ENCODE data around the gene ATP6V0A1. TPM values are rescaled to one million over a fixed set of nuclear protein-coding genes. Genes with fewer than 3 reads are reported as not detected.
A peak's percentile ranks its signal among the peaks of the same experiment; 100 is the strongest.
"Not testable (repeated sequence)": the region's sequence is repeated elsewhere in the genome, so short reads cannot be mapped to it uniquely, and the experiment has no call there.

The ATP6V0A1 gene
- total RNA-seq, 1 experiment from 2014 or later, result 21.0 TPM

DNA sequence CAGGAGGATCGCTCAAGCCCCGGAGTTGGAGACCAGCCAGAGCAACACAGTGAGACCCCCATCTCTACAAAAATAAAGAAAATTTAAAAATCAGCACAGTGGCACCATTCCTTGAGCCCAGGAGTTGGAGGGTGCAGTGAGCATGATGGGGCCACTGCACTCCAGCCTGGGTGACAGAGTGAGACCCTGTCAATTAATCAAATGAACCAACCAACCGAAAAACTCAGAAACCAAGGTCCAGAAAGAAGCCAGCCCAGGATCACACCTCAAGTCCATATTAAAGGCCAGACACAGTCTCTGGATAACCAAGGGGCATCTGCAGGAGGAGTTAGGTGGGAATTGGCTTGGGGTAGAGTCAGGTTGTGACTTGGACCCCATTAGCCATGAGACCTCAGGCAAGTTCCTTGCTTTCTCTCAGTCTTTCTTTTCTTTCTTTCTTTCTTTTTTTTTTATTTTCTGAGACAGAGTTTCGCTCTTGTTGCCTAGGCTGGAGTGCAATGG lies 96.5 kb downstream of the ATP6V0A1 start:
- Histone ChIP-seq H3K27me3 (ENCODE audit: control insufficient read depth, insufficient read depth, low read length) (no peaks in the 10 kb centered on the region), H3K4me3 (ENCODE audit: insufficient read depth, low read depth, low read length) (peak overlapping the region; percentile 94), H3K36me3 (replicated peaks; ENCODE audit: control insufficient read depth, insufficient read depth, low read length) (no peaks in the 10 kb centered on the region)
- peak; percentile 36 for DNase-seq

GRCh38 chr17:42555961-42556617 lies 97.4 kb downstream of the ATP6V0A1 start:
- DNase-seq, result peak; percentile 65
- not testable (repeated sequence) for H3K4me3 ChIP-seq (ENCODE audit: insufficient read depth, low read depth, low read length); H3K27me3 ChIP-seq (ENCODE audit: control insufficient read depth, insufficient read depth, low read length); H3K36me3 ChIP-seq (replicated peaks; ENCODE audit: control insufficient read depth, insufficient read depth, low read length)

DNA sequence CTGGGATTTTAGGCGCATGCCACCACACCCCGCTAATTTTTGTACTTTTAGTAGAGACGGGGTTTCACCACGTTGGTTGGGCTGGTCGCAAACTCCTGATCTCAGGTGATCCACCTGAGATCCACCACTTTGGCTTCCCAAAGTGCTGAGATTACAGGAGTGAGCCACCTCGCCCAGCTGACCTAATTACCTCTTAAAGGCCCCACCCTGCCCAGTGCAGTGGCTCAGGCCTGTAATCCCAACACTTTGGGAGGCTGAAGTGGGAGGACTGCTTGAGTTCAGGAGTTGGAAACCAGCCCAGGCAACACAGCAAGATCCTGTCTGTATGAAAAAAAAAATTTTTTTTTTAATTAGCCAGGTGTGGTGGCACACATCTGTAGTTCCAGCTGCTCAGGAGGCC lies 100.4 kb downstream of the ATP6V0A1 start:
- no peaks in the 10 kb centered on the region for H3K27me3 ChIP-seq (ENCODE audit: control insufficient read depth, insufficient read depth, low read length)
- no peak overlapping the region for H3K4me3 ChIP-seq (ENCODE audit: insufficient read depth, low read depth, low read length)
- DNase-seq, result no peak
- H3K36me3 ChIP-seq (replicated peaks; ENCODE audit: control insufficient read depth, insufficient read depth, low read length), result peaks cover 2% of the 10 kb centered on the region

- Histone ChIP-seq H3K4me3 (ENCODE audit: insufficient read depth, low read depth, low read length) (no peak overlapping the region), H3K27me3 (ENCODE audit: control insufficient read depth, insufficient read depth, low read length) (no peaks in the 10 kb centered on the region), H3K36me3 (replicated peaks; ENCODE audit: control insufficient read depth, insufficient read depth, low read length) (peaks cover 12% of the 10 kb centered on the region)
- DNase-seq, result no peak
Observed at GRCh38 chr17:42560246-42560645, 101.6 kb downstream of the ATP6V0A1 start.

- Histone ChIP-seq H3K36me3 (replicated peaks; ENCODE audit: control insufficient read depth, insufficient read depth, low read length) (peaks cover 16% of the 10 kb centered on the region), H3K4me3 (ENCODE audit: insufficient read depth, low read depth, low read length) (peak within 1 kb of the TSS; percentile 92), H3K27me3 (ENCODE audit: control insufficient read depth, insufficient read depth, low read length) (no peaks in the 10 kb centered on the region)
- DNase-seq, result peak; percentile 98
Observed at GRCh38 chr17:42561897-42562387, 103.3 kb downstream of the ATP6V0A1 start, which contains the start of gene COASY. Gene COASY, plus strand, starts transcription at chr17:42562148. Its CDS starts 475 bp downstream, at chr17:42562623.

DNA sequence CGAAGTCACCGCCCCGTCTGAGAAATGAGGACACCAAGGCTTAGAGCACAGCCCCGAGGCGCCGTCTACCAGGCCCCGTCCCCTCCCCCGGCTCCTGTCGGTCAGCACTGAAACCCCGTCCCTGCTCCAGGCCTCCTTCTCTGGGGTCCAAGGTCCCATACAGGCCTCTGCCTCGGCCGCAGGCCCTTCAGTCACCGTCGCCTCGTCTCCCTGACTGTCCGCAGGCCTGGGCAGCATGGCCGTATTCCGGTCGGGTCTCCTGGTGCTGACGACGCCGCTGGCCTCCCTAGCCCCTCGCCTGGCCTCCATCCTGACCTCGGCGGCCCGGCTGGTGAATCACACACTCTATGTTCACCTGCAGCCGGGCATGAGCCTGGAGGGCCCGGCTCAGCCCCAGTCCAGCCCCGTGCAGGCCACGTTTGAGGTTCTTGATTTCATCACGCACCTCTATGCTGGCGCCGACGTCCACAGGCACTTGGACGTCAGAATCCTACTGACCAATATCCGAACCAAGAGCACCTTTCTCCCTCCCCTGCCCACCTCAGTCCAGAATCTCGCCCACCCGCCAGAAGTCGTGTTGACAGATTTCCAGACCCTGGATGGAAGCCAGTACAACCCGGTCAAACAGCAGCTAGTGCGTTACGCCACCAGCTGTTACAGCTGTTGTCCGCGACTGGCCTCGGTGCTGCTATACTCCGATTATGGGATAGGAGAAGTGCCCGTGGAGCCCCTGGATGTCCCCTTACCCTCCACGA lies 103.9 kb downstream of the ATP6V0A1 start:
- Histone ChIP-seq H3K4me3 (ENCODE audit: insufficient read depth, low read depth, low read length) (peak overlapping the region; percentile 92), H3K27me3 (ENCODE audit: control insufficient read depth, insufficient read depth, low read length) (no peaks in the 10 kb centered on the region), H3K36me3 (replicated peaks; ENCODE audit: control insufficient read depth, insufficient read depth, low read length) (peaks cover 16% of the 10 kb centered on the region)
- peak; percentile 79 for DNase-seq

DNA sequence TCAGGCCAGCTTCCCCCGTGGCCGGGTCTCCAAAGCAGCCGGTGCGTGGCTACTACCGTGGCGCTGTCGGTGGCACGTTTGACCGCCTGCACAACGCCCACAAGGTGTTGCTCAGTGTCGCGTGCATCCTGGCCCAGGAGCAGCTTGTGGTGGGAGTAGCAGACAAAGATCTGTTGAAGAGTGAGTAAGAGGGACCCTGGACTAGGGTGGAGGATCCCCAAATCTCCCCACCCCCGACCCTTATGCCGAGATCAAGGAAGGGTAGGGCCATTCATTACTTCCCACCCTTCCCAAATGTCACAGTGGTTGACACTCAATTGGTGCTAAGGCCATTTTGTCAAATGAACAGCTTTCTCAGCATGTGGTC lies 104.4 kb downstream of the ATP6V0A1 start:
- Histone ChIP-seq H3K4me3 (ENCODE audit: insufficient read depth, low read depth, low read length) (peak overlapping the region; percentile 92), H3K36me3 (replicated peaks; ENCODE audit: control insufficient read depth, insufficient read depth, low read length) (peaks cover 16% of the 10 kb centered on the region), H3K27me3 (ENCODE audit: control insufficient read depth, insufficient read depth, low read length) (no peaks in the 10 kb centered on the region)
- no peak for DNase-seq

- Histone ChIP-seq H3K27me3 (ENCODE audit: control insufficient read depth, insufficient read depth, low read length) (no peaks in the 10 kb centered on the region), H3K4me3 (ENCODE audit: insufficient read depth, low read depth, low read length) (no peak overlapping the region), H3K36me3 (replicated peaks; ENCODE audit: control insufficient read depth, insufficient read depth, low read length) (peaks cover 17% of the 10 kb centered on the region)
- DNase-seq, result peak; percentile 15
Observed at GRCh38 chr17:42563543-42563942, 104.9 kb downstream of the ATP6V0A1 start.

DNA sequence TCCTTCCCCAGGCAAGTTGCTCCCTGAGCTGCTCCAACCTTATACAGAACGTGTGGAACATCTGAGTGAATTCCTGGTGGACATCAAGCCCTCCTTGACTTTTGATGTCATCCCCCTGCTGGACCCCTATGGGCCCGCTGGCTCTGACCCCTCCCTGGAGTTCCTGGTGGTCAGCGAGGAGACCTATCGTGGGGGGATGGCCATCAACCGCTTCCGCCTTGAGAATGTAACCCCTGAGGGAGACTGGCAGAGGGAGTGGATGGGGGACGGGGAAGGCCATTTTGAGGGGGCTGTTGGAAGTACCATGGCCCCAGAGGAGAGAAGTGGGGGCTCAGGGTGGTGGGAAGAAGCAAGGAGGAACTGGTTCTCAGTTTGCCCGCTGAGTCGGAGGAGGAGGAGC lies 105.3 kb downstream of the ATP6V0A1 start:
- Histone ChIP-seq H3K36me3 (replicated peaks; ENCODE audit: control insufficient read depth, insufficient read depth, low read length) (peaks cover 21% of the 10 kb centered on the region), H3K4me3 (ENCODE audit: insufficient read depth, low read depth, low read length) (no peak overlapping the region), H3K27me3 (ENCODE audit: control insufficient read depth, insufficient read depth, low read length) (no peaks in the 10 kb centered on the region)
- no peak for DNase-seq

- Histone ChIP-seq H3K4me3 (ENCODE audit: insufficient read depth, low read depth, low read length) (no peak overlapping the region), H3K36me3 (replicated peaks; ENCODE audit: control insufficient read depth, insufficient read depth, low read length) (peaks cover 29% of the 10 kb centered on the region), H3K27me3 (ENCODE audit: control insufficient read depth, insufficient read depth, low read length) (no peaks in the 10 kb centered on the region)
- DNase-seq, result peak; percentile 15
Observed at GRCh38 chr17:42564815-42565522, 106.3 kb downstream of the ATP6V0A1 start.

GRCh38 chr17:42565523-42566214 lies 107.0 kb downstream of the ATP6V0A1 start:
- no peak overlapping the region for H3K4me3 ChIP-seq (ENCODE audit: insufficient read depth, low read depth, low read length)
- H3K27me3 ChIP-seq (ENCODE audit: control insufficient read depth, insufficient read depth, low read length), result no peaks in the 10 kb centered on the region
- peak; percentile 34 for DNase-seq
- peaks cover 34% of the 10 kb centered on the region for H3K36me3 ChIP-seq (replicated peaks; ENCODE audit: control insufficient read depth, insufficient read depth, low read length)

DNA sequence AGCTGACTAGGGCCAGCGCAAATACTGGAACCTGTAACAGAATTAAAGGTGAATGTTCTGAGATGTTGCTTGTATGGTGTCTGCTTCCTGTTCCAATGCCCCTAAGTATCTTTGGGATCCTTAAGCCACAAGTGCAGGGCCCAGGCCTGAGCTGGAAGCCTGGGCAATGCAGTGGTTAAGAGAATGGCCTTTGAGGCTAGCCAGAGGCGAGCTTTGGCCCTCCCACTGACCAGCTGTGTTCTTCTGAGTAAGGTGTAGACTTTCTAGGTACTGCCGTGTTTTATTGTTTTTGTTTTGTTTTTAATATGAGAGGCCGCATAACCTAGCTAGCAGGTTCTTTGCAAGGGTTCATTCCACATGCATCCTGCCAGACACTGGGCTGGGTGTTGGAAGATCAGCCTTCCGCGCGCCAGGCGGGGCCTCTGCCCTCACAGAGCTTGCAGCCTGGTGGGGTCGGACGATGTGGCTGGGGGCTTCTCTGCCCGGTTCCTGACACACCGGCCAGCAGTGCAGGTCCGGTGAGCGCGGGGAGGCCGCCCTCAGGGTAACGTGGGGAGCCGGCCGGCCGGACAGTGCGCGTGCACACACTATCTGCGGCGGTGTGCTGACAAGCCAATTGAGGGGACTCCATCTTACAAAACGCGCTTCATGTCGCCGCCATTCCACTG lies 107.7 kb downstream of the ATP6V0A1 start:
- no peak for DNase-seq
- H3K4me3 ChIP-seq (ENCODE audit: insufficient read depth, low read depth, low read length), result peak overlapping the region; percentile 88

GRCh38 chr17:42566883-42567573 lies 108.3 kb downstream of the ATP6V0A1 start, which contains the start of gene MLX:
Gene MLX, plus strand, starts transcription at chr17:42567100. Its CDS starts 25 bp downstream, at chr17:42567125.
- Histone ChIP-seq H3K27me3 (ENCODE audit: control insufficient read depth, insufficient read depth, low read length) (no peaks in the 10 kb centered on the region), H3K4me3 (ENCODE audit: insufficient read depth, low read depth, low read length) (peak within 1 kb of the TSS; percentile 88), H3K36me3 (replicated peaks; ENCODE audit: control insufficient read depth, insufficient read depth, low read length) (peaks cover 41% of the 10 kb centered on the region)
- peak; percentile 100 for DNase-seq

More for the DNA sequence above, 107.7 kb downstream of the ATP6V0A1 start:
- H3K36me3 ChIP-seq (replicated peaks; ENCODE audit: control insufficient read depth, insufficient read depth, low read length), result peaks cover 35% of the 10 kb centered on the region
- no peaks in the 10 kb centered on the region for H3K27me3 ChIP-seq (ENCODE audit: control insufficient read depth, insufficient read depth, low read length)

Data from H7 (cell line).